BE2C (cell line): ENCODE measurements around the gene PRPF19.

ENCODE experiments used
- DNase-seq: peaks from one replicate; pipeline ENCODE4 v3.0.0-alpha.2; 2020
- H3K27me3 ChIP-seq: fragments of 250-450 bp; sonication (Bioruptor Pico); 2 replicates; pipeline ENCODE4 v1.5.1; 2020; ENCODE audit warnings: mild to moderate bottlenecking
- H3K36me3 ChIP-seq: fragments of 250-450 bp; sonication (Bioruptor Pico); 2 replicates; pipeline ENCODE4 v1.5.1; 2020; ENCODE audit warnings: mild to moderate bottlenecking
- H3K4me1 ChIP-seq: fragments of 250-450 bp; sonication (Bioruptor Pico); 2 replicates; pipeline ENCODE4 v1.5.1; 2020
- H3K4me3 ChIP-seq: 2 replicates; pipeline ENCODE4 v1.5.1; 2011; ENCODE audit warnings: low read depth, low read length
- H3K9me3 ChIP-seq: fragments of 250-450 bp; sonication (Bioruptor Pico); 2 replicates; pipeline ENCODE4 v1.5.1; 2020
- TF ChIP-seq, protein P1 (sequence below): IDR thresholded peaks from 2 replicates; pipeline ENCODE4 v1.5.1; 2012; ENCODE audit warnings: mild to moderate bottlenecking, low read depth, low read length

PRPF19 gene

DNA sequence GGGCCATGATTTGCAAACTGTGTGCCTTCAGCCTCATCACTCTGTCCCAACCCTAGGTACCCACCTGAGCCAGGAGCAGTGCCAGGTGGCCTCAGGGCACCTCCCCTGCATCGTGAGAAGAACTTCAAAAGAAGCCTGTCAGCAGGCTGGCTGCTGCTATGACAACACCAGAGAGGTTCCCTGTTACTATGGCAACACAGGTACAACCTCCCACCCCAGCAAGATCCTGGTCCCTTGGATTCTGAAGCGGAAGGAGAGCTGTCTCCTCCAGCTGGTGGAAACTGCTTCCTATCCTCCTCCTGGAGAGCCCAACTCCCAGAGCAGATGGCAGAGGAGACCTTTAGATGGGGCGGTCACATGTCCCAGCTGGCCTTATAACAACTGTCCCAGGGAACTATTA, 36.1 kb downstream of the PRPF19 start:
- no peak for DNase-seq
- H3K27me3 ChIP-seq: no peaks in the 10 kb centered on the region
- TF ChIP-seq, protein P1, sequence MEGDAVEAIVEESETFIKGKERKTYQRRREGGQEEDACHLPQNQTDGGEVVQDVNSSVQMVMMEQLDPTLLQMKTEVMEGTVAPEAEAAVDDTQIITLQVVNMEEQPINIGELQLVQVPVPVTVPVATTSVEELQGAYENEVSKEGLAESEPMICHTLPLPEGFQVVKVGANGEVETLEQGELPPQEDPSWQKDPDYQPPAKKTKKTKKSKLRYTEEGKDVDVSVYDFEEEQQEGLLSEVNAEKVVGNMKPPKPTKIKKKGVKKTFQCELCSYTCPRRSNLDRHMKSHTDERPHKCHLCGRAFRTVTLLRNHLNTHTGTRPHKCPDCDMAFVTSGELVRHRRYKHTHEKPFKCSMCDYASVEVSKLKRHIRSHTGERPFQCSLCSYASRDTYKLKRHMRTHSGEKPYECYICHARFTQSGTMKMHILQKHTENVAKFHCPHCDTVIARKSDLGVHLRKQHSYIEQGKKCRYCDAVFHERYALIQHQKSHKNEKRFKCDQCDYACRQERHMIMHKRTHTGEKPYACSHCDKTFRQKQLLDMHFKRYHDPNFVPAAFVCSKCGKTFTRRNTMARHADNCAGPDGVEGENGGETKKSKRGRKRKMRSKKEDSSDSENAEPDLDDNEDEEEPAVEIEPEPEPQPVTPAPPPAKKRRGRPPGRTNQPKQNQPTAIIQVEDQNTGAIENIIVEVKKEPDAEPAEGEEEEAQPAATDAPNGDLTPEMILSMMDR: no peak
- no peaks in the 10 kb centered on the region for H3K4me1 ChIP-seq
- no peaks in the 10 kb centered on the region for H3K9me3 ChIP-seq
- no peaks in the 10 kb centered on the region for H3K36me3 ChIP-seq
- no peak overlapping the region for H3K4me3 ChIP-seq

DNA sequence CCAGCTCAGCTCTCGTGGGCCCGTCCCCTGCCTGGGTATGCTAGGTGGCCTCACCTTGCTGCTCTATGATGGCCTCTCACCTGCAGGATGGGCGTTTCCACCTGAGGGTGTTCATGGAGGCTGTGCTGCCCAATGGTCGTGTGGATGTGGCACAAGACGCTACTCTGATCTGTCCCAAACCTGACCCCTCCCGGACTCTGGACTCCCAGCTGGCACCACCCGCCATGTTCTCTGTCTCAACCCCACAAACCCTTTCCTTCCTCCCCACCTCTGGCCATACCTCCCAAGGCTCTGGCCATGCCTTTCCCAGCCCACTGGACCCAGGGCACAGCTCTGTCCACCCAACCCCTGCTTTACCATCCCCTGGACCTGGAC, 36.9 kb downstream of the PRPF19 start:
- Histone ChIP-seq H3K36me3 (no peaks in the 10 kb centered on the region), H3K4me1 (no peaks in the 10 kb centered on the region), H3K9me3 (no peaks in the 10 kb centered on the region), H3K27me3 (no peaks in the 10 kb centered on the region), H3K4me3 (no peak overlapping the region)
- no peak for DNase-seq
- TF ChIP-seq, protein P1: no peak

DNA sequence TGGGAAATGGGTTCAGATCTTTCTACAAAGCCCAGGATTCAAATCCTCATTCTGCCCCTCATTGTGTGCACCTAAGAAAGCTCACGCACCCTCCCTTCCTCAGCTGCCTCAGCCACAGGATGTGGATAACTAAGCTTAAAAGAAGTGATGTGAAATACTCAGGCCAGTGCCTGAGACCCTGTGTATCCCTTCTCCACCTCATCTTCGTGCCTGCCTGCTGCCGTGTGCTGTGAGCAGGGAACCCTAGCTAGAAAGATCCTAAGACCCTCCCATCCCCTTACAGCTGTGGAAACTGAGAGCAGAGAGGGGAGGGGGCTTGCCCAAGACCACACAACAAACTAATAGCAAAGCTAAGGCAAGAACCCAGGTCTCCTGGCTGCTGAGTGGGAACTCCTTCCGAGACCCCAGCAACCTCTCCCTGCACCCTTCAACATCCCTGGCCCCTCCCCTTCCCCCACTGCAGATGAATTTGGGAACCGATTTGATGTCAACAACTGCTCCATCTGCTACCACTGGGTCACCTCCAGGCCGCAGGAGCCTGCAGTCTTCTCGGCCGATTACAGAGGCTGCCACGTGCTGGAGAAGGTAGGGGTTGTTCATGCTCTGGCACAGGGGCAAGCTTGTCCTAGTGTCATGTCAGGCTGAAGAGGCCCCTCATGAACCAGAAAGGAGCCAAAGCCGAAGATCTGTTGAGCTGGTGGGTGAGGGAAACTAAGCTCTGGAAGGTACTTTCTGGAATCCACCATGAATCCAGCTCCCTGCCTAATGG, 37.5 kb downstream of the PRPF19 start:
- no peak for DNase-seq
- TF ChIP-seq, protein P1: no peak
- Histone ChIP-seq H3K9me3 (no peaks in the 10 kb centered on the region), H3K36me3 (no peaks in the 10 kb centered on the region), H3K4me3 (no peak overlapping the region), H3K4me1 (no peaks in the 10 kb centered on the region), H3K27me3 (no peaks in the 10 kb centered on the region)

DNA sequence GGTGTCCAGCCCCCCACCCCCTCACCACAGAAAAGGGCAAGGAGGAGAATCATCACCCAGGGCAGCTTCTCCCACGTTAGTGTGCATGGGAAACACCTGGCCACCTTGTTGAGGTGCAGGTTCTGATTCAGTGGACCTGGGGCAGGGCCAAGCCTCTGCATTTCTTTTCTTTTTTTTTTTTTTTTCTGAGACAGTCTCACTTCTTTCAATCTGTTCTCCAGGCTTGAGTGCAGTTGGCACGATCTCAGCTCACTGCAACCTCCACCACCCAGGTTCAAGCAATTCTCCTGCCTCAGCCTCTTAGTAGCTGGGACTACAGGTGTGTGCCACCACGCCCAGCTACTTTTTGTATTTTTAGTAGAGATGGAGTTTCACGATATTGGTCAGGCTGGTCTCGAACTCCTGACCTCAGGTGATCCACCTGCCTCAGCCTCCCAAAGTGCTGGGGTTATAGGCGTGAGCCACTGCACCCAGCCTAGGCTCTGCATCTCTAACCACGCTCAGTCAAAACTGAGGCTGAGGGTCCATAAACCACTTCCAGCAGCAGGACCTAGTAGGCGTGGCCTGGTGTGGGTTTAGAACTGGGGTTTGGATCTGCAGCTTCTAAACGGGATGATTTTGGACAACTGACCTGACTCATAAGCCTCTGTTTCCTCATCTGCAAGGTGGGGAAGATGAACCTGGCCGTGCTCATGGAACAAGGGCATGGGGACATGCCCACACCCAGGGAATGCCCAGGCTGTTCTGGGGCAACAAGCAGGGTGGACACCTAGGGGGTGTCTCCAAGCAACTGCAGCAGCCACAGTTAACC, 38.3 kb downstream of the PRPF19 start:
- Histone ChIP-seq H3K9me3 (no peaks in the 10 kb centered on the region), H3K27me3 (no peaks in the 10 kb centered on the region), H3K4me1 (no peaks in the 10 kb centered on the region), H3K36me3 (no peaks in the 10 kb centered on the region), H3K4me3 (no peak overlapping the region)
- DNase-seq: no peak
- TF ChIP-seq, protein P1: no peak

DNA sequence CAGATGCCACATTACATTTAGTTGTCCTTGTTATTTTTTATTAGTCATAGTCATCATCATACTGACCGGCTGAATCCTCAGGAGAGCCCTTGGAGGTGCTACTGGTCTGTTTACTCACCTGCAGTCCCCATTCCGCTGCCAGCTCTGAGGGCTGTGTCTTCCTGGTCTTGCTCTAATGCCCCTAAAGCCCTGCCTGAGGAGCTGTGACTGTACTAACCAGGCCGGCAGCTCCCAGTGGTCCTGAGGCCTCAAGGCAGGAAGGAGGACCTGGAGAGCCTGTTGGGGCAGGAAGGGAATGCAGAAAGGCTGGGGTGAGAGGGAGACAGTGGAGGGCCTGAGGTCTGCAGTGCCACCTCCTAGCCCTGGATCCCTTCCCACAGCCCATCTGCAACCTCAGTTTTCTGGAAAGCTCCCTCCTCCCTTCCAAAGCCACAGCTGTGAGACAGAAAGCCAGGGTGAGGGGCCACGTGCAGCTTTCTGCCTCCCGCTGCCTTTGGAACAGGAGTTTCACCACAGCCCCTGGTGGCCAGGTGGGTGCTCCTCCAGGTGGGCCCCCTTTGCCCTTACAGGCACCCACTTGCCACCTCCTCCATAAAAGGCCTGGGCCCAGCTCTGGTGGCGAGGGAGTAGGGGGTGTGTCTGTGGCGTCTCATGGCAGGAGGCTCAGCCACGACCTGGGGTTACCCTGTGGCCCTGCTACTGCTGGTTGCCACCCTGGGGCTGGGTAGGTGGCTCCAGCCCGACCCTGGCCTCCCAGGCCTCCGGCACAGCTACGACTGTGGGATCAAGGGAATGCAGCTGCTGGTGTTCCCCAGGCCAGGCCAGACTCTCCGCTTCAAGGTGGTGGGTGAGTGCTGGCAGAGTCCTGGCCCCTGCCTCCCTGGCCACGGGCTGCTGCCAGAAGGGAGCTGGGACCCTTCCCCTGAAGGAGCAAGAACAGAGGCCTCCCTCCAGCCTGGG, 39.2 kb downstream of the PRPF19 start, which contains the start of gene ZP1:
ZP1 (plus strand) TSS at position 632 of the 960 bp plus-strand sequence; CDS start at position 652, 20 bp downstream.
- TF ChIP-seq, protein P1: no peak
- no peaks in the 10 kb centered on the region for H3K9me3 ChIP-seq
- H3K36me3 ChIP-seq: no peaks in the 10 kb centered on the region
- no peaks in the 10 kb centered on the region for H3K27me3 ChIP-seq
- no peak within 1 kb of the TSS for H3K4me3 ChIP-seq
- DNase-seq: no peak
- H3K4me1 ChIP-seq: no peaks in the 10 kb centered on the region
